GM19372 (cell line): Measurements from ENCODE around the gene SCRN1.
A peak's percentile ranks its signal among the peaks of the same experiment; 100 is the strongest.

ENCODE experiments used
- ATAC-seq: cut with Tn5 transposase; IDR thresholded peaks from one replicate; pipeline ENCODE4 v1.9.1; 2021; ENCODE audit warnings: mild to moderate bottlenecking, low read depth, moderate library complexity; ENCODE audit not compliant: unreplicated experiment

The SCRN1 gene

DNA sequence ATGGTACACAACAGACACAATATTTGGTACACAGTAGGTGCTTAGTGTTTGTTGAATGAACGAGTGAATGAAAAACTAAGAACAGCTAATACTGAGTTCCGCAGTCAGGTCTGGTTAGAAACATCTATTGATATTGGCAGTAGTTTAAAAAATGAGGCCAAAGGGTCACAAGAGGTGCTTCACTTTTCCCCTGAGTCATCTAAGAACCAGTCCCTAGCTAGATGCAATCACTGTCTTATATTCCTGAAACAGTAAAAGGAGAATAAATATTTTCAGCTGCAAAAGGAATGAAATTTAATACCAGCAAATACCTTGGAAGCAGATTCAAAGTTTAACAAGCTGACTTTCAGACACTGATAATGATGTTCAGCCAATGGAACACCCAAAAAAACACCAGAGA is 54.5 kb downstream of the SCRN1 start:
- no peak for ATAC-seq

DNA sequence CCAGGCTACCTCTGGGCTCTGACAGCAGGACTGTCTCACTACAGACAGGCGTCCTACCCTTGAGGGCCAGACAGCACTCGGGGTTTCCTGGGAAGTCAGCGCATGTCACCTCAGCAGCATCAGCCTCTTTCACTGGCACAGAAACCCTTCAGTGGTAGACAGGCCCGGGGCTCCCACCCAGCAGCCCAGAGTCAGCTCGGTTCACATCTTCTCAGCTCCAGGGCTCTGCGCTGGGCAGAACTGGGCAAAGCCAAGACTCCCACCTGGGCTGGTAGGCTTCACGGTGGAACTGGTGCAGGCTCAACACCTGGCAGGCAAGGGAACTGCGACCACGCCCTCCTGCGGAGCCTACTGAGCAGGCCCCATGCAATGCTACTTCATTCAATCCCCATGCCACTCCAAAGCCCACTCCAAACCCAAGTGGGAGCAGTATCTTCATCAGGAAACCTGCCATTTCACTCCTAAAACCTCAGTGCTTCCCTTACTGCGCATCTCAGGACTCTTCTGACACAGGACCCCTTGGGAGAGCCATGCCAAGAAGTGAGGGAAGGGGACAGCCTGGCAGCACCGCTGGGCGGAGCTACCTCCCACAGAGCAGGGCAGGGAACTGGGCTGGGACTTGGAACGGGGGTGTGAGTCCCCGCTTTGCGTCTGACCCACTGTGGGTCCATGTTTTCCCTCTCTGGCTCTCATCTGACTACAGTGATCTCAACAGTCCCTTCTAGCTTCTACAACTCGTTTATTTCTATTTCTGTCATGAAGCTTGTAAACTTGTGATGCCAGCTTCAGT is 60.4 kb downstream of the SCRN1 start:
- ATAC-seq = no peak

DNA sequence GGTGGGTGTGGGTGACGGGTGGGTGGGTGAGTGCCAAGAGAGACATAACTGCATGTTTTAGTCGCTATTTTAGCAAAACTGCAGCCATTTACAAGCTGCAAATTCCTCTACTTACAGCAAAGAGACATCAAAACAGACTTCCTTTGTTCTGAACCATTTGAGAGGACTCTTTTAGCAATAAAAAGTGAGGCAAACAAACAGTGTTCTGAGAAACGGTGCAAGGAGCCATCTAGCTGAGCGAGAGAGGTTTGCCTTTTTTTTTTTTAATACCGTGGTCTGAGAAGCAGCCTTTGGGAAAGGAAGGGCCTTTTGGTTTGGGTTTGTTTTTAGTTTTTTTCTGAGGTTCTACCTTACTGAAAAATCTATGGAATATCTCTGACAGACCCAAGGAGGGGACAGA is 62.9 kb downstream of the SCRN1 start:
- ATAC-seq = no peak

DNA sequence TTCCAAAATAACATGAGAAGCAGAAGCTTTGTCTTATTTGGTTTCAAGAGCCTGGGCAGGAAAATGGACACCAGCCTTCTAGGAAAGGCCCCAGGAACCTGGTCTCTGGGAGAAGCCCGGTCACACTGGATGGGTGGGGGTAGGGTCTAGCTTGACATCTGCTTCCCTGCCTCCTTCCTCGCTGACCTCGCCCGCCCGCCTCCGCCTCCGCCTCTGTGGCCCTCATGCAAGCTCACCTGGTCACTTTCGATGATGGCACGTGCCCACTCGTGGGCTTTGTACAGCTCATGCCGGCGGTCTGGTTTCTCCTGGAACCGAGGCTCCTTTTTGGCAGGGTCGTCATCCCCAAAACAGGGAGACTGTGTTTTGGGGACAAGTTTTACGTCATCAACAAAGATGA is 63.4 kb downstream of the SCRN1 start:
- no peak for ATAC-seq

DNA sequence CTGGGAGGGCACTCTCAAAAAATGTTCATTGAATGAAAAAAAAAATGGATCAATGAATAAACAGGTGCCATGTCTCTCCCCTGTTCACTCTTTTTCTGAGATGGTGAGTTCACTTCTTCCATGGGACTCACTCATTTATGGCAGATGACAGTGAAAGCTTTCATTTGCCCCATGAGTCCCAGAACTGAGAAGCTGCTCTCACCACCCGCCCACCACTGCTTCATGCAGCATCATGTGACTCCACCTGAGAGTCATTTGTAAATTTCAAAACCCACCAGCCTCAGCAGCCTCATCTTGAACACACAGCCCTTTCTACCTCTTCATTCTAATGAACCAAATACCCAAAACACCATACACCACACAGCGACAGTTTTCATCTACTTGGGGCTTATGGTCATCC is 64.9 kb downstream of the SCRN1 start:
- ATAC-seq = no peak

DNA sequence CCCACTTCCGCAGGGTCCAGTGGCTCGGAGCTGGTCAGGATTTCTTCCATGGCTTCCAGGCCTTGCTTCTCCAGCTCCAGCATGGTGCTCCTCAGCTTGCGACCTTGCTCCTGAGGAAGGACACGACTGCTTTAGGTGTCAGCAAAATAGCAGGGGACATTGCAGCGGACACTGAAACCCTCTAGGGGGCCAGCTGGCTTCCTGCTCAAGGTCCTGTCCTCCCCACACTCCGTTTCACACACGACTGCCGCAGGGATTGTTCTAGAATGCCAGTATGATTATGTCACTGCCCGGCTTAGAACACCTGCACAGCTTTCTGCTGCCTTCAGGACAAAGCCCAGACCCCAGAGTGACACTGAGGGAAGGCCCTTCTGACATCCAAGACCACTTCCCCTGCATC is 65.6 kb downstream of the SCRN1 start:
- no peak for ATAC-seq

DNA sequence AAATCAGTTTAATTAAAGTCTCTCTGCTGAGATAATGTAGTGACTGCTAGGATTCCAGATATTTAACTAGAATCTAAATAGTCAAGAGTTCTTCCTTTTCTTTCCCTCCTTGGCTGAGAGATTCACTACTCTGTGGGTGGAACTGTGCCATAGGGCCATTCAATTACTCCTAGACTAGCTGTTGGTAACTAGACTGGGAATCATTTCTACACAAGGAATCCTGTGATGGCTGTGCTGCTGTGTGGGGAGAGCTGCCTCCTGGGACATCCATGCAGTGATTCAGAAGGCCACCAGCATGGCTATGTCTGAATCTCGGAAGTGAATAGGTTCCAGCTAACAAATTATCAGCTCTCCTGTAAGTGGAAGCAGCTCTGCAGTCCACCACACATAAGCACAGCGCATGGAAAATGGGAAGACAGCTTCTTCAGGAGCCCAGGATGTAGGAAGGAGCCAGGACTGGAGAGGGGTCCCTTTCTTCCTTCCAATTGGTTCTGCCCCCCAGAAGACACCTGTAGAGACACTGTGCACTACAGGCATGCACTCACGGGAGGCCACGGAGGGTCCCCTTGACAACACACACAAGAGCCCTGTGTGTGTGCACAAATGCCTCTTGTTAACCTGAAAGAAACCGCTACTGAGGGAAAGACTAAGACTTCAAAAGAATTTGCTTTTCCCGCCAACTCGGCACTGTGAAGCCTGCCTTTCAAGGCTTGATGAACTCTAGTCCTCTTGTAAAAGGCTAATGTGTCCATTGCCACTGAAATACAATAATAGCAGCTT is 66.5 kb downstream of the SCRN1 start:
- ATAC-seq = no peak

DNA sequence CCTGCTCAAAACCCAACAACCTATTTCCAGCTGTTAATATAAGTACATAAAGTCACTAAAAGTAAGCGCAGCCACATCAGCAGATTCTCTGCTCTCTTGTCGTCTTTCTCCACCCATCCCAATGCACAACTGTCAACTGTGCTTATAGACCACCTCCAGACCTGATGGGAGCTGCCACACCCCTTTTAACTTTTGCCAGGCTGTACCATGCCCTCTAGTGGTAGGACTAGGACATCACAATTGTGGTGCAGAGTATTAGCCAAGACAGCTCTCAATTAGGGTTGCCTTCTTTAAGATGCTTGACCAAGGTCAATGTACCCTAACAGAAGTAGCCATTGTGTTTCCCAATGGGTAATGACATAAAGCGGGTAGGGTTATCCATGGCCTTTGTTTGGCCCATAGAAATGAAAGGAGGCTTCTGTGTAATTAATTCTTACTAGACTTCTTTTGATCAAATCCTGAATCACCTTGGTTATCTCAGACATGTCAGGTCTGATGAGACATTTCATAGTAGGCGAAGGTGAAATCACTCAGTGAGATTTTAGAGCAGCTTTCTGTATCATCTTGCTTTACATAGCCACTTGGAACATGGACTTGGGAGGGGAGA is 68.1 kb downstream of the SCRN1 start:
- peak; percentile 85 for ATAC-seq

DNA sequence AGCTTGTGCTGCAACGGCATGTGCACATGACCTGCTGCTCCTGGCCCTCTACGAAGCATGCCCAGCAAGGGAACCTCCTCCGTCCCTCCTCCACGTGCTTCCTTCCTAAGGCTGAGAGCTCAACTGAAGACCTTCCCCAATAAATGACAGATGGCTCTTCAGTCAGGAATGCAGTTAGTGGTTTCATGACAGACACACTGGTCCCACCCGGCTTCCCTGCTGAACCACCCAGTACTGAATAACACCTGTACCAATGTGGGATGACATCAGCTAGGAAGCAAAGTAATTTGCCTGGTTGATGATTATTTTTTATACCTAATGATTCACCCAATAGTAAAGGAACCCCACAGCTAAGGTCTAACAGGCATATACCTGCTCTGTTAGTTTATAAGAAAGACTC is 69.1 kb downstream of the SCRN1 start:
- no peak for ATAC-seq

DNA sequence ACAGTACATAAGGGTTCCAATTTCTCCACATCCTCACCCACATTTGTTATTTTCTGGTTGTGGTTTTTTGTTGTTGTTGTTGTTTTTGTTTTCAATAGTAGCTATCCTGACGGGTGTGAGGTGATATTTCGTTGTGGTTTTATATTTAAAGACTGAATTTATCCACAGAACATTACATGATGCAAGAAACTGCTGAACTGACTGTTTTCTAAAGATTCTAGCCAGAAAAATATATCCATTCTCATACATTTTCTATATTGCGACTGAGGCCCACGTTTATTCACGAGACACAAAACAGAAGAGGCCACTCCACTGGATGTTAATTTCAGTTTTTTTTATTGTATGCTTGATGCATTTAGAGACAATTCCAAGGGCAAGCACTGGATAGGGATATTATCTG is 69.8 kb downstream of the SCRN1 start:
- no peak for ATAC-seq

DNA sequence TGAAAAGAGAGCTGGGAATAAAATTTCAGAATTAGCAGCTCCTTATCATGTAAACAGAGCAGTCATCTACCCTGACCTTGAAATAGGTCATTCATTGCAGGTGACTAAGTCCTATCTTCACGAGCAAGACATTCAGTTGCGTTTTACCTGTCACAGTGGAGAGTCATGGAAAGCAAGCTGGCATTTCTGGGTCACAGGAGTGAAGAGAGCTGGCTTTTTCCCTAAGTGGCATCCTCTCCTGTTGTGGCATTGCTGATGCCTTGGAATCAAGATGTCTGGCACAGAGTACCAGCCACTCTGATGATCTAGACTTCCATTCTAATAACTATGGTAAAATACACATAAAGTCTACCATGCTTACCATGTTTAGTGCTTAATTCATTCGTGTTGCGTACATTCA is 70.8 kb downstream of the SCRN1 start:
- ATAC-seq = no peak

DNA sequence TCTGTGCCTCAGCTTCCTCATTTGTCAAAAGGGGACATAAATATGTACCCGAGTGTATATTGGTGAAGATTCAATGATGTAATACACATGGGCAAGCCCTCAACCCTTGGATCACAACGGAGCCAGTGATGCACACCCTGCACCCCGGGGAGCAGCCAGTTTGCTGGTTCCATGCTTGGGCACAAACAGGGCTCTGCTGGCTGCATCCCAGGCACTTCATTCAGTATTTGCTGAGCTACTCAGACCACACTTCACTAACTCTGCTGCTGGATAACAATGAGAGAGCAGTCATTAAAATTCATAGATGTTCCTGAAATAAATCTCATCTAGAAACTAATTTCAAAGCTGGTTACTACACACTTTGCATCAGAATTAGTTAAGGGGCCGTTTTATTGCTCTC is 72.0 kb downstream of the SCRN1 start:
- ATAC-seq = no peak

DNA sequence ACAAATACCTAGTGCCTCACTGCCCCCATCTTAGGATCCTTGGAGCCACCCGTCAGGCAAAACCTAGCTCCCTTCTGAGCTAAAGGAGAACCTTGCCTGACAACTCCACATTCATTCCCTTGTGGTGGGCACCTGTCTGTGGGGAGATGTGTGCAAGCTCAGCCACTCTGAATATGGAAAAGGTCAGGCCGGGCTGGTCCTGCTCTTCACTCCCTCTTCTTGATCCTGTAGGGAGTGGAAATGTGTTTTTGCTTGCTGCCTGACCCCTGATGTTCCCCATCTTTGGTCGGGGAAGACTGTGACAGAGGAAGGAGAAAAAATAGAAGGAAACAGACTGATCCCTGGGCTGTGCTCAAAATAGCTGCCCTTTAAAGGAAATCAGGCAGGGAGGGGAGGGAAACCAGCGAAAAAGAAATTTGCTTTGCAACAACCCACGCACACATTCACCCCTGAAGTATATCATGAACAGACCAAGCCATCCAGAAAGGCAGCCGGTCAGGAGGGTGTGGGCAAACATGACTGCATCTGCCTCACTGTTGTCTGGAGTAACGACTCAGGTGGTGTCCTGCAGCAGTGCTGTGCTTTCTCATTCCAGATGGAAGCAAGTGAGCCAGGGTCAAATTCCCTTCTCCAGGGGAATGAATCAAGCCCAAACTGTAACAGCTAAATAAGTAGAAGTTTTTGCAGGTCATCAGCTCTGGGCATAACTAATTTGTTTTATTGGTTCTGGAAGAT is 74.0 kb downstream of the SCRN1 start:
- no peak for ATAC-seq

DNA sequence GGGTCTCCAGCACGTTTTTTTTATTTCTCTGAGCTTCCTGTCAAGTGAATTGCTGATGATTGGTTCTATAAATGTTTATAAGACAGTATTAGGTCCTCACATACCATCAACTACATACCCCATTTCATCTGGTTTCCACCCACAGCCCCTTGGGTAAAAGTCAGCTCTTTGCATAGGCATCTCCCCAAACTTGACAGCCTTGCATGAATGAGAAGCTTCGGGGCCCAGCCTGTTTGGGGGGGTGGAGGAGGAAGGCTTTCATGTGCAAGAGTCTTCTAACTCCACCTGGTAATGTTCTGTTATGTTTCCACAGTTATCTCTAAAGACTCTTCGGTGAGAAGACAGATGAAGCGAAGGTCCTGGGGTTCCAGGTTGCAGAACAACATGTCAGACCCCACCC is 75.4 kb downstream of the SCRN1 start:
- ATAC-seq = no peak

DNA sequence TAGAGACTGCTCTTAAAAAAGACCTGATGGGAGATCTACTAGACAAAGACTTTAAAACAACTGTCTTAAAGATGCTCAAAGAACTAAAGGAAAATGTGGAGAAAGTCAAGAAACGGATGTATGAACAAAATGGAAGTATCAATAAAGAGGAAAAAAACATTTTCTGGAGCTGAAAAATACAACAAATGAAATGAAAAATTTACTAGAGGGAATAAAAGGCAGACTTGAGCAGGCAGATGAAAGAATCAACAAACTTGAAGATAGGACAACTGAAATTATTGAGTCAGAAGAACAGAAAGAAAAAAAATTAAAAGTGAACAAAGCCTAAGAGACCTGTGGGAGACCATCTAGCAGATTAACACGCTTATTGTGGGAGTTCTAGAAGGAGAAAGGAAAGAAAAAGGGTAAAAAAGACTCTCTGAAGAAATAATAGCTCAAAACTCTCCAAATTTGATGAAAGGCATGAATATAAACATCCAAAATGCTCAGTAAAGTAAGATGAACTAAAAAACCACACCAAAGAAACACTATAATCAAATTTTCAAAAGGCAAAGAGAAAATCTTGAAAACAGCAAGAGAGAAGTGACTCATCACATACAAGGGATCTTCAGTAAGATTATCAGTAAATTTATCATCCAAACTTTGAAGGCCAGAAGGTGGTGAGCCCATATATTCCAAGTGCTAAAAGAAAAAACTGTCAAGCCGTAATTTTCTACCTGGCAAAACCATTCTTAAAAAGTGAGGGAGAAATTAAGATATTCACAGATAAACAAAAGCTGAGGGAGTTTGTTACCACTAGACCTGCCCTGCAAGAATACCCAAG is 83.2 kb downstream of the SCRN1 start:
- ATAC-seq = no peak

DNA sequence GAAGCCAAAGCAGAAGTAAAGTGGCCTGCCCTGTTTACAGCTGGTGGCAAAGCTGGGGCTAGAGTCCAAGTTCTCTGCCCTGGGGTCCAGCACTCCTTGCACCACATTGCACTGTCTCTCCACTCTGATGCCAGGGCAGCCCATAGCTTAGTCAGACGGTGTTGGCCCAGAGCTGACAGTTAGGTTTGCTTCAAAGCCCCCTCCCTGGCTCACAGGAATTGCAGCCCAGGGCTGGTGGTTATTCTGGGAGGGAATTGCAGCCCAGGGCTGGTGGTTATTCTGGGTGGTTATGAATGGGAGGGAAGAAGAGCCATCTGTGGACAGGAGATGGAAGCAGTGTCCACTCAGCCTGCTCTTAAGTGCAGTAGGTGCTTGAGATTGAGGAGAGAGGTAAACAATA is 88.9 kb downstream of the SCRN1 start:
- no peak for ATAC-seq

DNA sequence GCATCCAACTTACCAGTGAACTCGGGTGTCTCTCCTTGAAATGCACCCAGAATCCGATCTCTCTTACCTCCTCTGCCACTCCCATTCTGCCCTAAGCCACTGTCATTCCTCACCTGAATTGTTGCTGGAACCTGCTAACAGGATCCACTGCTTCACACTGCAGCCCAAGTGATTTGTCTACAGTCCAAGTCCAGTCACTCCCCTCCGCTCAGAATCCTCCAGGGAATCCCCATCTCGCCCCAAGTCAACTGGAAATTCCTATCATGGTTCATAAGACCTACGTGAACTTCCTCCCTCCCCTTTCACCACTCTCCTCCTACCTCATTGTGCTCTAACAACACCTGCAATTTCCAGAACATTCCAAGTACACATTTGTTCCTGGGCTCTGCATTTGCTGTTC is 91.3 kb downstream of the SCRN1 start:
- ATAC-seq = no peak

DNA sequence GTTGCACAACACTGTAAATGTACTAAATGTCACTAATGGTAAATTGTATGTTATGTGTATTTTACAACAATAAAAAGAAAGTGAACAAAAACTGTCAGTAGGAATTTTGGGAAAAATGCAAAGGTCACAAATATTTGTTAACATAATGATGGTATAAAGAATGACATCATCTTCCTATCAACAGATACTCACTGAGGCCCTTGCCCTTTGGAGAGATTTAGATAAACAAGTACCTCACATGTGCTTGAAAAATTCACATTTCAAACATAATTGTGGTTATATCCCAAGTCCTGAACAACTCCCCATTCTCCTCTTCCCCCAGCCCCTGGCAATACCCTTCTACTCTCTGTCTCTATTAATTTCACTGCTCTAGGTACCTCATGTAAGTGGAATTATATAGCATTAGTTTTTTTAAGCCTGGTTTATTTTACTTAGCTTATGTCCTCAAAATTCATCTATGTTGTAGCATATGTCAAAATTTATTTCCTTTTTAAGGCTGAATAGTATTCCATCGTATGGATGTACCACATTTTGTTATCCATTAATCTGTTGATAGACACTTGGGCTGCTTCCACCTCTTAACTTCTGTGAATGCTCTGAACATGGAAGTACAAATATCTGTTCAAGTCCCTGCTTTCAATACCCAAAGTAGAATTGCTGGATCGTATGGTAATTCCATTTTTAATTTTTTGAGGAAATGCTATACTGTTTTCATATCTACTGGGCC is 92.8 kb downstream of the SCRN1 start:
- ATAC-seq = no peak

DNA sequence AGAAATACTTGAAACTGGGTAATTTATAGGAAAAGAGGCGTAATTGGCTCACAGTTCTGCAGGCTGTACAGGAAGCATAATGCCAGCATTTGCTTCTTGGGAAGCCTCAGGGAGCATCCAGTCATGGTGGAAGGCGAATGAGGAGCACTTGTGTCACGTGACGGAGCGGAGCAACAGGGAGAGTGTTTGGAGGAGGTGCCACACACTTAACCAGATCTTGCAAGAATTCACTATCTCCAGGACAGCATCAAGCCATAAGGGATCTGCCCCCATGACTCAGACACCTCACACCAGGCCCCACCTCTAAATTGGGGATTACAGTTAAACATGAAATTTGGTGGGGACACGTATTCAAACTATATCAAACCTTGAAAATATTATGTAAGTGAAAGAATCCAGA is 94.0 kb downstream of the SCRN1 start:
- no peak for ATAC-seq

DNA sequence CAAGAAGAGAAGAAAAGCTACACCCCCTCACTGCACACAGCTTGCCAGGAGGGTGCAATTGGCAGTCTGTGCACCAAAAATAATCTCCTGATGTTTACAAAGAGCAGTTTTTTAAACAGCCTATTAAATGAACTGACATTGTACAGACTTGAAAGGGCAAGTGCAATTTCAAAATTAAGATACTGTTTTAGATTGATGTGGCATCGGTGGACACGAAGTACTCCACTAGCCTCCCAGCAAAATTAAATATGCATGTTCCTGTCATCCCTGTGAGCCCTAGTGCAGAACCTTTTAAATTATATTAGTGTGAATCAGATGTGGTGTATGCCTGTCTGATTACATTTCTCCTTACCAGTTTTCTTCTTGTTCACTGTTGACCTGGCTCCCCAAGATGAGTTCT is 95.3 kb downstream of the SCRN1 start:
- no peak for ATAC-seq
